Suprapubic skin (tissue), 4 donors: Measurements from ENCODE around the gene WNT3. TPM values are rescaled to one million over a fixed set of nuclear protein-coding genes. Genes with fewer than 3 reads are reported as not detected.

Source experiments
- DNase-seq, 2 donors: peaks; one replicate each; pipeline ENCODE4 v3.0.0-alpha.2; 2019; ENCODE audit warnings: low spot score in 2 of 2
- H3K27ac ChIP-seq: fragments of 200-600 bp; sonication (generic); one replicate; pipeline ENCODE4 v1.5.1; 2019
- H3K27me3 ChIP-seq: fragments of 200-600 bp; sonication (generic); one replicate; pipeline ENCODE4 v1.5.1; 2019
- H3K36me3 ChIP-seq: fragments of 200-600 bp; sonication (generic); one replicate; pipeline ENCODE4 v1.5.1; 2019
- H3K4me1 ChIP-seq: fragments of 200-600 bp; sonication (generic); one replicate; pipeline ENCODE4 v1.5.1; 2019
- H3K4me3 ChIP-seq: fragments of 200-600 bp; sonication (generic); one replicate; pipeline ENCODE4 v1.5.1; 2019; ENCODE audit warnings: mild to moderate bottlenecking
- H3K9me3 ChIP-seq: fragments of 200-600 bp; sonication (generic); one replicate; pipeline ENCODE4 v1.5.1; 2019
- EP300 ChIP-seq: sonication (generic); formaldehyde crosslinking; IDR thresholded peaks from one replicate; pipeline ENCODE4 v1.6.1; 2017; ENCODE audit warnings: antibody characterized with exemption
- POLR2A ChIP-seq, 2 donors: fragments of 450-650 bp; IDR thresholded peaks; one replicate each; pipeline ENCODE4 v1.6.1; 2017; ENCODE audit warnings: antibody characterized with exemption in 2 of 2, mild to moderate bottlenecking in 2 of 2, moderate library complexity in 2 of 2
- POLR2AphosphoS5 ChIP-seq, 3 donors: sonication (generic); formaldehyde crosslinking; IDR thresholded peaks; one replicate each; pipeline ENCODE4 v1.6.1; 2017; ENCODE audit warnings: antibody characterized with exemption in 3 of 3
- WGBS: methylation state at CpG from one replicate; pipeline ENCODE4 v1.1.5; 2018; 5-methylcytosine and 5-hydroxymethylcytosine counted together
- total RNA-seq, 4 donors: library from RNA; depleted of rRNA; stranded (reverse); fragments of >200 nt; gene quantifications; one replicate each; pipeline ENCODE4 v1.1.0, GENCODE V29; 2016
- TF ChIP-seq, protein P1 (sequence below), 2 donors: fragments of 200-600 bp in 1 of 2; fragments of 450-650 bp in 1 of 2; sonication (generic) in 1 of 2; IDR thresholded peaks; one replicate each; pipeline ENCODE4 v1.5.1; 2016 to 2019; ENCODE audit warnings: antibody characterized with exemption in 2 of 2, mild to moderate bottlenecking in 1 of 2, moderate library complexity in 1 of 2

The WNT3 gene
- total RNA-seq, 4 donors from 2014 or later: 39.3 to 84.9 (median 61.7) TPM

DNA sequence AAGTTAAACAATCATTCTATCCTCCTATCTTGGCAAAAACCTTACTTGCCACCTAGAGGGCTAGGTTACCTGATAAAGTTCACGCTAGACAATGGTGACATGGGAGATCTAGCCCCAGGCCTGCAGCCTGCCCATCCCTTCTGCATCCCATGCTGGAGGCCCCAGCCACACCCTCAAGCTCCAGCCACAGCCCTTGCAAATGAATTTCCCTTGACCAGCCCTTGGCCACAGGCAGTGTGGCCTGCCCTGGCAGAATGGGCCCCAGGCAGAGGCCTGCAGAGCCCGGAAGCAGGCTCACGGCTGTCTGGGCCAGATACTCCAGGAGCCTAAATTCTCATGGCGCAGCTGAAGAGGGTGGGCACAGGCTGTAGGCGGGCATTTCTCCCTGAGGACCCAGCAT is 14.9 kb downstream of the WNT3 start:
- H3K9me3 ChIP-seq: no peaks in the 10 kb centered on the region
- no peak overlapping the region for H3K4me3 ChIP-seq
- H3K27ac ChIP-seq: no peak overlapping the region
- no peak for DNase-seq
- H3K36me3 ChIP-seq: no peaks in the 10 kb centered on the region
- no peaks in the 10 kb centered on the region for H3K27me3 ChIP-seq
- no peaks in the 10 kb centered on the region for H3K4me1 ChIP-seq
- 91% methylated on average over 4 of the region's 5 CpGs for WGBS
- TF ChIP-seq POLR2A (IDR thresholded peaks at IDR 0.05) (no peak), EP300 (no peak), POLR2AphosphoS5 (IDR thresholded peaks at IDR 0.05) (no peak)
- TF ChIP-seq, protein P1, sequence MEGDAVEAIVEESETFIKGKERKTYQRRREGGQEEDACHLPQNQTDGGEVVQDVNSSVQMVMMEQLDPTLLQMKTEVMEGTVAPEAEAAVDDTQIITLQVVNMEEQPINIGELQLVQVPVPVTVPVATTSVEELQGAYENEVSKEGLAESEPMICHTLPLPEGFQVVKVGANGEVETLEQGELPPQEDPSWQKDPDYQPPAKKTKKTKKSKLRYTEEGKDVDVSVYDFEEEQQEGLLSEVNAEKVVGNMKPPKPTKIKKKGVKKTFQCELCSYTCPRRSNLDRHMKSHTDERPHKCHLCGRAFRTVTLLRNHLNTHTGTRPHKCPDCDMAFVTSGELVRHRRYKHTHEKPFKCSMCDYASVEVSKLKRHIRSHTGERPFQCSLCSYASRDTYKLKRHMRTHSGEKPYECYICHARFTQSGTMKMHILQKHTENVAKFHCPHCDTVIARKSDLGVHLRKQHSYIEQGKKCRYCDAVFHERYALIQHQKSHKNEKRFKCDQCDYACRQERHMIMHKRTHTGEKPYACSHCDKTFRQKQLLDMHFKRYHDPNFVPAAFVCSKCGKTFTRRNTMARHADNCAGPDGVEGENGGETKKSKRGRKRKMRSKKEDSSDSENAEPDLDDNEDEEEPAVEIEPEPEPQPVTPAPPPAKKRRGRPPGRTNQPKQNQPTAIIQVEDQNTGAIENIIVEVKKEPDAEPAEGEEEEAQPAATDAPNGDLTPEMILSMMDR (IDR thresholded peaks at IDR 0.05): no peak

DNA sequence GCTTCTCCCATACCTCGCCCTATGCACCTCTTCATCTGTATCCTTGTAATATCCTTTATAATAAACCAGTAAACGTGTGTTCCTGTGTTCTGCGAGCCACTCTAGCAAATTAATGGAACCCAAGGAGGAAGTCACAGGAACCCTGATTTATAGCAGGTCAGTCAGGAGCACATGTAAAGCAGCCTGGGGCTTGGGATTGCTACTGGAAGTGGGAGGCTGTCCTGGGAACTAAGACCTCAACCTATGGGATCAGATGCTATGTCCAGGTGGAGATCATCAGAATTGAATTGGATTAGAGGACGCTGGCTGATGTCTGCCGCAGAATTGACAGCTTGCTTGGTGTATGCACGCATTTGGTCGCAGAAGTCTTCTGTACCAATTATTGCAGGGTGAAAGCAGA is 15.7 kb downstream of the WNT3 start:
- DNase-seq: no peak
- H3K9me3 ChIP-seq: no peaks in the 10 kb centered on the region
- H3K4me1 ChIP-seq: no peaks in the 10 kb centered on the region
- H3K36me3 ChIP-seq: no peaks in the 10 kb centered on the region
- no peaks in the 10 kb centered on the region for H3K27me3 ChIP-seq
- no peak overlapping the region for H3K27ac ChIP-seq
- H3K4me3 ChIP-seq: no peak overlapping the region
- no peak for TF ChIP-seq POLR2AphosphoS5 (IDR thresholded peaks at IDR 0.05)
- TF ChIP-seq, protein P1 (IDR thresholded peaks at IDR 0.05): no peak
- TF ChIP-seq EP300: no peak
- TF ChIP-seq POLR2A (IDR thresholded peaks at IDR 0.05): no peak
- 79% methylated on average over 7 of the region's 7 CpGs for WGBS

DNA sequence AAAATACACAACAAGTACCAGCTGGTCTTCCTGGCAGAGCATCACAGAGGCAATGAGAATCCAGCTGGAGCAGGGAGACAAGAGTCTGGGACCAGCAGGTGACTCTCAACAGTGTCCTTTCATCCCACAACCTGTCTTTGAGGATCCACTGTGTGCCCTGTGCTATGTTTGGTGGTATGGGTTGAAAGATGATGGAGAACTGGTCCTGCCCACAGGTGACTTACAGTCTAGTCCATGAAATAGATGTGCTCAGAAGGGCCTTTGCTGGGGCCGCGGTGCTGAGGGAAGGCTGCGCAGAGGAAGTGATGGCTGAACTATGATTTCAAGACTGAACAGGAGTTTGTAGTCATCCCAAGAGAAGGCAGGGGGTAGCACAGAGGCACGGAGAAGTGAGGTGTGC is 17.9 kb downstream of the WNT3 start:
- Histone ChIP-seq H3K4me1 (peaks cover 14% of the 10 kb centered on the region), H3K27me3 (peaks cover 7% of the 10 kb centered on the region), H3K27ac (no peak overlapping the region), H3K9me3 (no peaks in the 10 kb centered on the region), H3K4me3 (no peak overlapping the region), H3K36me3 (no peaks in the 10 kb centered on the region)
- no peak for DNase-seq
- WGBS: 92% methylated on average over 4 of the region's 4 CpGs
- TF ChIP-seq POLR2A (IDR thresholded peaks at IDR 0.05) (no peak), POLR2AphosphoS5 (IDR thresholded peaks at IDR 0.05) (no peak), EP300 (no peak)
- TF ChIP-seq, protein P1 (IDR thresholded peaks at IDR 0.05): no peak

DNA sequence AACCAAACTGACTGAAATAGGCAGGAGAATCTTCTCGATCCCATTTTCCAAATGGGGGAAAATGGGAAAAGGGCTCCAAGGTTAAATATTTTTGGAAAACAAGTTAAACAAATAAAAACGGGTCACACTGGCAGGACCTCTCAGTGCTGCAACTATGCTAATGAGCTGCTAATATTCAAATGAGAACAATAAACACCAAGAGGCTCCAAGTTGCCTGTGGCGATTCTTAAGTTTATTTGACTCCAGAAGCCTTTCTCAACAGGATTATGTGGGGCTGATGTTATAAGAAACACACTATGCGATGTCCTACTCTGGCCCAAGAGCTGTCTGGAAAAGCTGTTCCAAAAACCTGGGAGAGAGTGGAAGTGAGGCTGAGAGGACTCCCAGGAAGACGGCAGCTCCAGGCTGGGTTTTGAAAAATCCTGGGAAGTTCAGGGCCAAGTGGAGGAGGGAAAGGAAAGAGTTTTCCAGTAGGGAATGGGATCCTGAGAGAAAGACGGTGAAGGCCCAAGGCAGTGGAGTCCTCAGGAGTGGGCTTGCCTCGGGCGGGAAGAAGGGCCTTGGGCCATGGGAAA is 21.4 kb downstream of the WNT3 start:
- Histone ChIP-seq H3K9me3 (no peaks in the 10 kb centered on the region), H3K4me1 (peaks cover 19% of the 10 kb centered on the region), H3K27ac (no peak overlapping the region), H3K27me3 (peaks cover 31% of the 10 kb centered on the region), H3K4me3 (no peak overlapping the region), H3K36me3 (no peaks in the 10 kb centered on the region)
- no peak for TF ChIP-seq POLR2A (IDR thresholded peaks at IDR 0.05)
- TF ChIP-seq POLR2AphosphoS5 (IDR thresholded peaks at IDR 0.05): no peak
- TF ChIP-seq, protein P1 (IDR thresholded peaks at IDR 0.05): no peak
- TF ChIP-seq EP300: no peak
- no peak for DNase-seq
- 36% methylated on average over 8 of the region's 8 CpGs for WGBS

DNA sequence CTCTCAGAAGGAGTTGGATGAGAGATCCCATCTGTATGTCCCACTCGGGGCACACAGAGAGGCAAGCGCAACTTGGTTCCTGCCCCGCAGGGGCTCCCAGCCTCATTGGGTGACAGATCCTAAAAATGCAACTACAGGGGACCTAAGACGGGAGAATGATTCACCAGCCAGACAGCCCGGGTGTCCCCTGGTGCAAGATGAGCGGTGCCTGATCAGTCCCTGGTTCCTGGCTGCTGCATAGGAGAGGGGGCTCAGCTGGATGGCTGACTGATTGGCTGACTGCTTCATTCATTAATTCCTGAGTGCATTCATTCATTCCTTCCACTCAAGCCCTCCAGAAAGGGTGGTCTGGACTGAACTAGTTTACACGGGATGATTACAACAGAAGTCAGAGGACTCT is 22.0 kb downstream of the WNT3 start:
- Histone ChIP-seq H3K4me1 (peaks cover 19% of the 10 kb centered on the region), H3K4me3 (no peak overlapping the region), H3K27ac (no peak overlapping the region), H3K9me3 (no peaks in the 10 kb centered on the region), H3K36me3 (no peaks in the 10 kb centered on the region), H3K27me3 (peaks cover 31% of the 10 kb centered on the region)
- no peak for DNase-seq
- 78% methylated on average over 7 of the region's 7 CpGs for whole genome bisulfite sequencing
- TF ChIP-seq POLR2AphosphoS5 (IDR thresholded peaks at IDR 0.05) (no peak), POLR2A (IDR thresholded peaks at IDR 0.05) (no peak), EP300 (no peak)
- TF ChIP-seq, protein P1 (IDR thresholded peaks at IDR 0.05): no peak
